ACHN (cell line): ENCODE measurements around the gene OMG.
"Not testable (repeated sequence)": the region's sequence is repeated elsewhere in the genome, so short reads cannot be mapped to it uniquely, and the experiment has no call there.

Experiments used
- DNase-seq: peaks from one replicate; pipeline ENCODE4 v3.0.0-alpha.2; 2015
- in situ Hi-C: cut with HindIII; loops from 2 replicates; pipeline ENCODE4 v1.10.0; 2017; ENCODE audit warnings: low sequenced_read_pairs, low pct_ligation_motif_present, low pct_unique_long_range_greater_than_20kb

Gene OMG

GRCh38 chr17:31273516-31273915 is 23.5 kb downstream of the OMG start:
- no peak for DNase-seq
- in situ Hi-C loops: loop anchor here (25.0 kb wide), 1 partner anchor 89 kb away; no protein-coding TSS in a partner anchor

GRCh38 chr17:31272803-31273202 is 24.2 kb downstream of the OMG start:
- no peak for DNase-seq
- in situ Hi-C loops: loop anchor here (25.0 kb wide), 1 partner anchor 89 kb away; no protein-coding TSS in a partner anchor

- in situ Hi-C loops: loop anchor here (25.0 kb wide), 1 partner anchor 90 kb away; no protein-coding TSS in a partner anchor
- no peak for DNase-seq
Measured at GRCh38 chr17:31272236-31272635, 24.8 kb downstream of the OMG start.

- DNase-seq: peak; percentile 99
- in situ Hi-C loops: loop anchor here (25.0 kb wide), 1 partner anchor 93 kb away; no protein-coding TSS in a partner anchor
Measured at GRCh38 chr17:31269578-31269983, 27.5 kb downstream of the OMG start.

GRCh38 chr17:31269036-31269577 is 27.9 kb downstream of the OMG start:
- DNase-seq: no peak
- in situ Hi-C loops: loop anchor here (25.0 kb wide), 1 partner anchor 93 kb away; no protein-coding TSS in a partner anchor

GRCh38 chr17:31266042-31266441 is 31.0 kb downstream of the OMG start:
- in situ Hi-C loops: loop anchor here (25.0 kb wide), 1 partner anchor 96 kb away; no protein-coding TSS in a partner anchor
- DNase-seq: no peak

- not testable (repeated sequence) for DNase-seq
- in situ Hi-C loops: loop anchor here (25.0 kb wide), 1 partner anchor 99 kb away; no protein-coding TSS in a partner anchor
Measured at GRCh38 chr17:31262923-31263322, 34.1 kb downstream of the OMG start.

GRCh38 chr17:31261601-31262000 is 35.4 kb downstream of the OMG start:
- no peak for DNase-seq
- in situ Hi-C loops: loop anchor here (25.0 kb wide), 1 partner anchor 101 kb away; no protein-coding TSS in a partner anchor

- in situ Hi-C loops: loop anchor here (25.0 kb wide), 1 partner anchor 102 kb away; no protein-coding TSS in a partner anchor
- DNase-seq: no peak
Measured at GRCh38 chr17:31260151-31260550, 36.9 kb downstream of the OMG start.

- in situ Hi-C loops: loop anchor here (25.0 kb wide), 1 partner anchor 105 kb away; no protein-coding TSS in a partner anchor
- no peak for DNase-seq
Measured at GRCh38 chr17:31256936-31257335, 40.1 kb downstream of the OMG start.

- no peak for DNase-seq
- in situ Hi-C loops: loop anchor here (25.0 kb wide), 1 partner anchor 108 kb away; no protein-coding TSS in a partner anchor
Measured at GRCh38 chr17:31254654-31255053, 42.4 kb downstream of the OMG start.

GRCh38 chr17:31252741-31253140 is 44.3 kb downstream of the OMG start:
- in situ Hi-C loops: loop anchor here (25.0 kb wide), 1 partner anchor 110 kb away; no protein-coding TSS in a partner anchor
- no peak for DNase-seq

GRCh38 chr17:31251970-31252328 is 45.1 kb downstream of the OMG start:
- DNase-seq: no peak
- in situ Hi-C loops: loop anchor here (25.0 kb wide), 1 partner anchor 110 kb away; no protein-coding TSS in a partner anchor

- DNase-seq: peak; percentile 16
- in situ Hi-C loops: loop anchor here (25.0 kb wide), 1 partner anchor 111 kb away; no protein-coding TSS in a partner anchor
Measured at GRCh38 chr17:31251105-31251969, 45.7 kb downstream of the OMG start.

GRCh38 chr17:31250229-31250628 is 46.8 kb downstream of the OMG start:
- in situ Hi-C loops: loop anchor here (25.0 kb wide), 1 partner anchor 112 kb away; no protein-coding TSS in a partner anchor

GRCh38 chr17:31249835-31250141 is 47.3 kb downstream of the OMG start:
- in situ Hi-C loops: loop anchor here (25.0 kb wide), 1 partner anchor 113 kb away; no protein-coding TSS in a partner anchor
- DNase-seq: peak; percentile 24

More at GRCh38 chr17:31250229-31250628, 46.8 kb downstream of the OMG start:
- DNase-seq: peak; percentile 16

- in situ Hi-C loops: no loop called here
- peak; percentile 82 for DNase-seq
Measured at GRCh38 chr17:31248986-31249834, 47.8 kb downstream of the OMG start.
